Measurements from ENCODE around the gene CDKAL1.
"Not testable (repeated sequence)": the region's sequence is repeated elsewhere in the genome, so short reads cannot be mapped to it uniquely, and the experiment has no call there.

CDKAL1 gene

DNA sequence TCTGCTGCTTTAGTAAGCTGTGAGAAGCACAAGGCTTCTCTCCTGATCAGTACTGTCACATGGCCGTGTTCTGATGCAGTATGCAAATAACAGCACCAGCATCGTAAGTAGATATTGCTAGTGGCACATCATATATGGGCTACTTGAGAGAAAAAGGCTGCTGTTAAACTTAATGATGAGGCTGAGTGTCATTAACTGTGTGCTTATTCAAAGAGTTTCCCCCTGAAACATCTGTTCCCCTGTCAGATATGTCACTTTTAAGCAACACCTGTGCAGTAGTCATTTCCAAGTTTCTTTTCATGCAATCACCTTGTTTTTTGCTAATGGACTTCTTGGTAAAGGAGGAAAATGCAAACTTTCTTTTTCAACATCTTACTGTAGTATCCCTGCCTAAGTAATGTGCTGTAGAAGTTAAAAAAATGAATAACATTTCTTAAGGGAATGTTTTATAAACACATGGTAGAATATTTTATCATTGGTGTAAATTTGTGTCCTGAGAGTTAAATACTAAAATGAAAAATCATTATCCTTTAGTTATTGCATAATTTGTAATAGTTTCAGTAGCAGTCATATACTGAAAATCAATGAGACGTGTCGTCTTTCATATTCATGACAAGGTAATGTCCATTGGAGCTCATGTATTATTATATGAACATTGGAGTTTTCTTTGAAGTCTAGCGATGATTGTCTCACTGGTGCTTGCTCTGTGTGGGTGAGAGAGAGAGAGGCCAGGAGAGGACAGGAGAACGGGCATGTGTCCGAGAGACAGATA, 366.3 kb downstream of the CDKAL1 start:
- DNase-seq: no peak

DNA sequence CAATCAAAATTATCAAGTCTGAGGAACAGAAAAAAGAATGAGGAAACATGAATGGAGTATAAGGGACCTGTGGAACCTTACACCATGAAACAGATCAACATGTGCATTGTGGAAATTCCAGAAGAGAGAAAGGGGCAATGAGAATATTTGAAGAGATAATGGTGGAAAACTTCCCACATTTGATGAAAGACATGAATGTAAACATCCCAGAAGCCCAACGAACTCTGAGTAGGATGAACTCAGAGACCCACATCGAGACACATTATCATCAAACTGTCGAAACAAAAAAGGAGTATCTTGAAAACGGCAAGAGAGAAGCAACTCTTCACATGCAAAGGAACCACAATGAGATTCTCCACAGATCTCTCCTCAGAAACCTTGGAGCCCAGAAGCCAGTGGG, 371.1 kb downstream of the CDKAL1 start:
- no peak for DNase-seq

DNA sequence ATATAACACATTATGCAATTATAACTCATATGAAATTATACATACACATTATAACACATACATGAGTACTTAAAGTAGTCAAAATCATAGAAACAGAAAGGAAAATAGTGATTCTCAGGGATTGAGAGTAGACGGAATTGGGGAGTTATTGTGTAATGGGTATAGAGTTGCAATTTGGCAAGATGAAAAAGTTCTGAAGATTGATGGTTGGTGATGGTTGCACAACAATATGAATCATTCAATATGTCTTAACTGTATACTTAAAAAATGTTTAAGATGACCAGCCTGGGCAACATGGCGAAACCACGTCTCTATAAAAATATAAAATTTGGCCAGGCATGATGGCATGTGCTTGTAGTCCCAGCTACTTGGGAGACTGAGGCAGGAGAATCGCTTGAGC, 372.7 kb downstream of the CDKAL1 start:
- no peak for DNase-seq

DNA sequence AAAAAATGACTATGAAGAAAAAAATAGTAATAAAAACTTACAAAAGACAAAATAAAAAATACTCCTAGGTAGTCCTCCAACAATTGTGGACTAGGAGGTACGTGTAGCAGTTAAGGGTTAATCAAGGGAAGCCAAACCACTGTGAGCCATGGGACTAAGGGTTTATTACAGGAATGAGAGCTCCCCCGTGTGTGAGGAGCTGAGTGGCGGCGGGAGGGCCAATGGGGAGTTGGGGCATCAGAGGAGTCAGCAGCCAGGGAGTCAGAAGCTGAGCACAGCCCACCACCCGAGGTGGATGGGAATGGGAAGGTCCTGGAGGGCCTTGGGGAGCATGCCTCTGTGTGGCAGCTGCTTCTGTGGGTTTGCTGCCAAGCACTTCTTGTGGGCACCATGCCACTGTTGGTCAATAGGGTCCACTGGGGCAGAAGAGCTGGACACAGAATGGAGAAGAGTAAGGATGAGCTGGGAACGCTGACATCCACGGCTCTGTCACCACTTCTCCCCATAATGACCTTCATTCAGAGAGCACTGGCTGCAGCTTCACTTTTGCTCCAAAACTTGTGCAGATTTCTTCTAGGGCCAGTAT, 373.3 kb downstream of the CDKAL1 start:
- DNase-seq: no peak

DNA sequence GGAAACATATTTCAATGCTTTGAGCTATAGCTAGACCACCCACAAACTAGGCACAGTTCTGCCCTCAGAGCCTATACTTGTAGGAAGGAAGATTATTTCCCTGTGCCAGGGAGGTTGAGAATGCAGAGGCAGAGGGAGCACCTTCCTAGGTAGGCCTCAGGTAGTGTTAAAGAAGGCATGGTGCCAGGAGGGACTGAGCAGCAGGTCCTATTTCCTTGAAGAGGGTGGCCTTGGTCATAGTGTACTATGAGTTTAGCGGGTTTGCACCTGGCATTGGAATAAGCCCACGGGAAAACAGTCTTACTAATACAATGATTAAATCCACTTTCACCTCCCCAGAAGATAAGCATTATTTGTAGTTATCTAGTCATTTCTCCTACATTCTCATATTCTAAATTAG, 375.4 kb downstream of the CDKAL1 start:
- no peak for DNase-seq

DNA sequence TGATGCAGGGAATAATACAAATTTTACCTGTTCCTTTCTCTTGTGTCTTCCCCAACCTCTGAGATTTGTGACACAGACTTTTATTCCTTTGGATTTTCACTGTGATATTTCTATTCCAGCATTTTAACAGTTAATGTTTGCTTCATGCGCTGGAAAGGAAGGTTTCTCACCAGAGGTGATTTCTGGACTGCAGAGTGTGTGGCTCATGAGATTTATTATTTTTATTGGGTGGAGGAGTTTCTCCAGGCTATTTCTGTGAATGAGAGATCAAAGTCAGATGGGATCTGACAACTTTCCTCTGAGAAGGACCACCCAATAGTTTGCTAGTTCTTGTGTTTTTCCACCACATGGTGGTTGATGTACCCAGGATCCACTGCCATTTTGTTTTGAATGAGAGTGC, 377.5 kb downstream of the CDKAL1 start:
- no peak for DNase-seq

DNA sequence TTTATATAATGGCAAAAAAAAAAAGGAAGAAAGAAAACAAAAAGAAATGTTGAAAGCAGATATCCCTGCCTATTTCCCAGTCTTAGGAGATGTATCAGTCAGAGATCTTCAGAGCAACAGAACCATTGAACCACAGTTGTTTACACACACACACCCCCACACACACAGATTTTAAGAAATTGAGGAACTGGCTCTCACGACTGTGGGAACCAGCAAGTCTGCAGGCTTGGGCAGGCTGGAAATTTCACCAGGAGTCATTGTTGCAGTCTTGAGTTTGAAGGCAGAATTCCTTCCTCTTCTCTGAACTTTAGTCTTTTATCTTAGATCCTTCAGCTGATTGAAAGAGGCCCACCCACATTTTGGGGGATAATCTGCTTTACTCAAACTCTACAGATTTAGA, 380.9 kb downstream of the CDKAL1 start:
- no peak for DNase-seq

DNA sequence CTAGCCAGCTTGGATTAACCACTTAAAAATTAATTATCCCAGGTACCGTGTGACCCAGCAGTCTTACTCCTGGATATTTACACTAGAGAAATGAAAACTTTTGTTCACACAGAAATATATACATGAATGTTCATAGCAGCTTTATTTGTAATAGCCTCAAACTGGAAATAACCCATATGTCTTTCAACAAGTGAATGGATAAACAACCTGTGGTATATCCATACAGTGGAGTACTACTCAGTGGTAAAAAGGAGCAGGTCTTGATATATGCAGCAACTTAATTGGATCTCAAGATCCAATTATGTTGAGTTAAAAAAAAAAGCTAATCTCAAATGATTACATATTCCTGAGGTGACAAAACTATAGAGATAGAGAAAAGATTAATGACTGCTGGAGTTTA, 381.4 kb downstream of the CDKAL1 start:
- no peak for DNase-seq

DNA sequence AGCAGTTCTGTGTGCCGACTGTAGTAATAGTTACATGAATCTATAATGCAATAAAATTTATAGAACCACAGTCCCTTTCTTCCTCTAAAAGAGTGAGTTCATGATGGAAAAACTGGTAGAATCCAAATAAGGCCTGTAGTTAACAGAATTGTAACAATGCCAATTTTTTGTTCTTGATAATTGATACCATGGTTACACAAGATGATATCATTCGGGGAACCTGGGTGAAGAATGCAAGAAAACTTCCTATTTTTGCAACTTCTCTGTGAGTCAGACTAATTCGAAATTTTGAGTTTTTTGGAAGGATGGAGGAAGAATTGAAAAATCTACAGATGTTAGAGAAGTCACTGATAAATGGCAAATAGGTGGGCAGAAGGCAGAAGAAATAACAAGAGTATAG, 381.8 kb downstream of the CDKAL1 start:
- DNase-seq: no peak

DNA sequence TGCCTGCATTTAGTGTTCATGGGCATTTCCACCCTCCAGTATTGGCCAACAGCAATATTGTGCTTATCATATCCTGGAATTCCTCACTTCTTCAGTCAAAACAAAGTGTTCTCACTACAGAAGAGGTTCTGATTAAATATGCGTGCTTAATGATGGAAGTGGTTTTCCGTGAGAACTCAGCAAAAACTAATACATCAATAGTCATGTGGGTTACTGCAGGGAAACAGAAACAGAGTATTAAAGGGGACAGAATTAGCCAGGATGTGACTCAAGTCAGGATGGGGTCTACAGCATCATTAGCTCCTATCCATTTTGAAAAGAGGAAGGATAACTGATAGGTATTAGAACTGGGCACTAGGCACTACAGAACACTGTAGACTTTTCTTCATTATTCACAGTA, 384.6 kb downstream of the CDKAL1 start:
- no peak for DNase-seq

DNA sequence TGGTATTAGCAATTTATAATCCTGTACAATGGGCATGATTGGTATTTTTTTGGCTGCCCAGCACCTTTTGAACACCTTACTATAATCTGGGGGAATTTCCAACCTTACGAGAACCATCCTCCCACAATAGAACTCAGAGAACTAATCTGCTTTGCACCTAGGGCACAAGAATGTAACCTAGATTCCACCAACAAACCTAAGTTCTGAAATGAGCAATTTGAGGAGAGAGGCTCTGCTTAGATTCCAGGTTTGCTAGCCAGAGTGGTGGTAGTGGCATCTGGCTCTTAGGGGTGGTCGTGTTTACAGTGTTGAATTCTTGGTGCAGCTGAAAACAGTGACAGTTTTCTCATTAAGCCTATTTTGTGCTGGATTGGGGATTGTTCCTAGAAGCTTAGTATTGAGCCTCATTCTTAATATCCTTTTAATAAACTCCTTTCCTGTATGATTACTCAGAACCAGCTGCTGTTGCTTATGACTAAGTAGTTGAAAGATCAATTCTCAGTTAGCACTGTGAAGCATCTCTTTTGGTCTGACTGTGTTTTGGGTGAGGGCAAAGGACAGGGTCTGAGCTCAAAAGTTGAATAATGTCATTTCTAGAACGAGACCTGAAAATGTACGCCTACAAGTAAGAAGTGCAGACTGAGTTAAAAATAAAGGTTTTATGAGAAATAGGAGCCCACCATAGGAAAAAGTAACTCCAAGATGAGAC, 385.6 kb downstream of the CDKAL1 start:
- no peak for DNase-seq

DNA sequence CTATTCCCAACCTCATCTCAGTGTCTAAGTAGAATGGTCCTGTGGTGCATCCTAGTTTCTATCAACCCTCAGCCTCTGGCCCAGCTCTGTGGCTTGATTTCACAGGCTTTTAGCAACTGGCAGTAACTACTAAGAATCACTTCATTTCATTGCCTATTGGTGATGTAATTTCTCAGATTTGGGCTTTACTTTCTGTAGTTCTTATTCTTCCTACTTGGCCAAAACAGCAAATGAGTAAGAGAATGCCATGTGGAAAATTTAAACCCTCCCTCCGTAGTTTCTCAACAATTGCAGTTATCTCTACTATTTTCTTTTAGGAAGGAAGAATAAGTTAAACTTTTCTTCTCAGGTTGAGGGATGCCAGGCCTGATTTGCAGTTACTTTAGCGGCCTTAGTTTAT, 387.3 kb downstream of the CDKAL1 start:
- no peak for DNase-seq

DNA sequence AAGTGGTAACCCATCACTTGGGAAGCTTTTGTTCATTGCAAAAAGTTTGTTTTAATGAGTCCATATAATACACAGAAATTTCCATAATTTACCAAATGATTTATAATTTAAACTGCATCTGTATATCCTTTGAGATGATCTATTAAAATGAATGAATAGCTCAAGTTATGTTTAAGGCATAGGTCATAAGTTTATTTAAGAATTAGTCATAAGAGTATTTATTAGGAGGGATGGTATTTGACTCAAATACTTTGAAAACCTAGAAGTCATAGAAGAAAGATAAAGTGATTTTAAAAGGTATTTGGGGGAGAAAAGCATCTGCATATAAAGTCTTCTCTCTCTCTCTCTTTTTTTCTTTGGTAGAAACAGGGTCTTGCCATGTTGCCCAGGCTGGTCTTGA, 388.5 kb downstream of the CDKAL1 start:
- DNase-seq: no peak

DNA sequence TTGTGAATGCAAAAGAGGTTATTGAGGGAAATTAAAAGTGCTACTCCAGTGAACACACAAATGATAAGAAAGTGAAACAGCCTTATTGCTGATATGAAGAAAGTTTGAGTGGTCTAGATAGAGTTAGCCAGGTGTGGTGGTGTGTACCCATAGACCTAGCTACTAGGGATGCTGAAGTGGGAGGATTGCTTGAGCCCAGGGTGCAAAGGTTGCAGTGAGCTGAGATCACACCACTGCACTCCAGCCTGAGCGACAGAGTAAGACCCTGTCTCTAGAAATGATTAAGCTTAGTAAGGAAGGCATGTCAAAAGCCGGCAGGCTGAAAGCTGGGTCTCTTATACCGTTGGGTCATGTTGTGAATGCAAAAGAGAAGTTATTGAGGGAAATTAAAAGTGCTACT, 389.8 kb downstream of the CDKAL1 start:
- not testable (repeated sequence) for DNase-seq

DNA sequence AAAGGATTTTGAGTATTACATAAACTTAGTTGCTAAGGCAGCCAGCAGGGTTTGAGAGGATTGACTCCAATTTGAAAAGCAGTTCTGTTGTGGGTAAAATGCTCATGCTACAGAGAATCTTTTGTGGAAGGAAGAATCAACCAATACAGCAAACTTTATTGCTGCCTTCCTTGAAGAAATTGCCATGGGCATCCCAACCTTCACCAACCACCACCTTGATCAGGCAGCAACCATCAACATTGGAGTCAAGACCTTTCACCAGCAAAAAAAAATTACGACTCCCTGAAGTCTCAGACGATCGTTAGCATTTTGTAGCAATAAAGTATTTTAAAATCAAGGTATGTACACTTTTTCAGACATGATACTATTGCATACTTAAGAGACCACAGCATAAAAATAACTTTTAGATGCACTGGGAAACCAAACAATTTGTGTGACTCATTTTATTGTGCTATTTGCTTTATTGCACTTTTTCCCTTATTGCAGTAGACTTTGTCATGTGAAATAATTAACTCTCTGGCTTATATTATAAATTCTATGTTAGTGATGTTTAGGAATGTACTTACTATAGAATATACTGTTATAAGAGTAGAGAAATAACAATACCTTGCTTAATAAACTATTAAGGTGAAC, 390.8 kb downstream of the CDKAL1 start:
- no peak for DNase-seq

DNA sequence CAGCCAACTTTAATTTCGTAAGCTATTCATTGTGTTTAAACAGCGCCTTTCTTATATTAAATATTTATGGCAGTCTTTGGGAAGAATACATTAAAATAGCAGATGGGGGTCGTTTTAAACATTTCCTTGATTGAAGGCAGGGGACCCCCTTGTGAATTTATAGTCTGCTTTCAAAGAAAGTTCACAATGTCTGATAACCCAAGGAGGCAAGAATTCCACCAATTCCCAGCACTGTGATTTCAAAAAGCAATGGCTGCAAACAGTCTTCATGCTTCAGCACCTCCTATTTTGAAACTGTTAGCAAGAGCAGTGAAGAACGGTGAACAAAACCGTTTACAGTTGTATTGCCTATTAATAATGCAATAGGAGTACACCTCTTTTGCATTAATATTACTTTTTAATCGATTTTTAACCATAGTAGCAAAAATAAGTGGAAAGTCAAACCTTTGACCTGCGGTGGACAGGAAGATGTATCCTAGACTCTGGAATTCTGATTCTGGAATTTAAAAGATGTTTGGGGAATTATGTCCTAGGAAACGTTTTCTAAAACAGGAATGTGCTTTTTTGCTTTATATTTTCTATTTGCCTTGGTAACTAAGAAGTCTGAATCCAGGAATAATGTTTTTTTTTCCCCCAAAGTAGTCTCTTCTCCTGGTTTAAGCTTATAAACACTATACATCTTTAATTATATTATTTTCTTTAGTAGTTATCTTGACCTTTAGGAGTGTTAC, 393.0 kb downstream of the CDKAL1 start:
- no peak for DNase-seq

DNA sequence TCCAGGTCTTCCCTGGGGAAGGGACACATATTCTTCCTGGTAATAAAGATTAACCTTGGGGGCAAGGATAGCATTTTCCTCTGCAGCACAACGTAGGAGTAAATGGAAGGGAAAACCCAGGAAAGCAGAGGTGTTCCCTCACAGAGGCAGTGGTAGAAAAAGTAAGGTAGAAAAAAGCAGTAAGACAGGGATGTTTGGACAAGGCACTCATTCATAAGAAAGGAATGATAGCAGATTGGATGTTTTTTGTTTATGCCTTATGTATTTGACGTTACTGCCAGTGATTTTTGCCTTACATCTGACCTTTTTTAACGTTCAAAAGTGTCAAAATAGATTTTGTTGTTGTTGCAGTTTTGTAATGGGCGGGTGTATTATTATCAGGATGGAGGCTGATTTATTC, 395.0 kb downstream of the CDKAL1 start:
- no peak for DNase-seq

DNA sequence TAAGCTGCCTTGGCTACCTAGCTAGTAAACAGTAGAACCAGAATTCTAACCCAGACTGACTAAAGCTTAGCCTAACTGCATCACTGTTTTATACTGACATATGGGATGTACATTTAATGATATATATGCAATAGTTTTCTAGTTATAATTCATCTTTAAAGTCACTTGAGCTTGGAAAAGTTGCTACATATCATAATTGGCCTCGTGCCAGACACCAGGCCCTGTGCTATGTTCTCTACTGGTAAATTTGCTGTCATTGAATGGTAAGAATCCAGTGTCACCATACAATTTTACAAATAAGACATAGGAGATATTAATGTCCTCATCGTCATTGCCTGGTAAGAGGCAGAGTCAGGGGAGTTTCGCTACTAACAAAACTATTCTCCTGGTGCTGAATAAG, 396.8 kb downstream of the CDKAL1 start:
- no peak for DNase-seq

DNA sequence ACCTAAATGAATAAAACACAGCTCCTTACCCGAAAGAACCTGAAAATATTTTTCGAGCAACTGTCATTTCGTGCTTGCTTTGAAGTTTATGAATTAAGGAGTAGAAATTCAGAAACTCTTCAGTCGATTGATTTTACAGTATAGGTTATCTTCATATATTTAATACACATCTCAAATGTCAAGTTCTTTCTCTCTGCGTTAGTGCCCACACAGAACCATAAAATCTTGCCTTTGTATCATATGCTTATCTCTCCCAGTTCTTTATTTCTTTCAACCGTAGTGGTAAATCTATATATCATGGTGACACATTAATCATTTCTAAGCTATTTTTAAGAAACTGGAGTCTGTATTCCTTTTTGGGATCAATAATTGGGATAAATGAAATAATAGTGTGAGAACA, 397.5 kb downstream of the CDKAL1 start:
- no peak for DNase-seq

DNA sequence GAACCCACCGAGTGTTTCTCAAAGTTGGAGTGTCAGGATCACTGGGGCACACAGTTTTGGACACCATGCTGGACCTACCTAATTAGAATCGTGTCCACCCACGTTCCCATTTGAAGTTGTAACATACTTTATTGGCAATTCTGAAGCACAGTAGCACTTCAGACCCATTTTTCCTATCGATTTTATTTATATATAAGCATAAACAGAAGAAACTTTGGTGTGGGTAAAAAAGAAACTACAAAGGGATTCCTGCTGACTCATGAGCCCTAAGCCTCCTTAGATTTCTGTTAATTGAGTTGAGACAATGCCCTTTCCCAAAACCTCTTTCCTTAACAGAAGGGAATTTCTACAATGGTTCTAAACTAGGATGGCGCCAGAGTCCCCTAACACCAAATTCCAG, 398.0 kb downstream of the CDKAL1 start:
- DNase-seq: no peak

DNA sequence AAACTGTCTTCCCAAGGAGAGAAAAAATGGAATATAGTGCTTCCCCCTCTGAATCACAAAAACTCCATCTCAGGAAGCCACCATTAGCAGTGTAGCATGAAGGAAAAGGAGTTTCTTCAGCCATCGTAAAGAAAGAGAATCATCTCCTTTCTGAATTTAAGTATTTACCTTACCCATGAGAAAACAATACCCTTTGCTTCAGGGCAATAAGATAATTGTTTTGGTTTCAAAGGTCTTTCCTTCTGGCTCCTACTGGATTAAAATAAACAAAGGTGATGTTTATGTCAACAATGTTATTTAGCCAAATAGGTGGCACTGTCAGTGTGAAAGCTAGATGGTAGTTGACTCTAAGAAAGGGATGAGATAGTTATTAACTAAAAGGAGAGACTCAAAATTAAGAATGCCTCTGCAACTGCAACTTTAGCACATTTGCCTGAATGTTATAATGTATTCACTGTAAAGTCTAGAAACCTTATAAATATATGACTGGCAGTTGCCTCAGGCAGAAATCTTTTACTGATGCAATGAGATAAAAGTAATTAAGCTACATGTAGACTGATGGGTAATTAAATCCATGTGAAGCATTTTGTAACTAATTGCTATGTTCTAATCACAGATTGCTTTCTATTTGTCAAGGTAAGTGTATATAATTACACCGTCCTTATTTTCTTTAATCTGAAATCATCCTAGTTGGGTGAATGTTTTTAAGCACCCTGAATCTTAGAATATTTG, 399.0 kb downstream of the CDKAL1 start:
- no peak for DNase-seq

DNA sequence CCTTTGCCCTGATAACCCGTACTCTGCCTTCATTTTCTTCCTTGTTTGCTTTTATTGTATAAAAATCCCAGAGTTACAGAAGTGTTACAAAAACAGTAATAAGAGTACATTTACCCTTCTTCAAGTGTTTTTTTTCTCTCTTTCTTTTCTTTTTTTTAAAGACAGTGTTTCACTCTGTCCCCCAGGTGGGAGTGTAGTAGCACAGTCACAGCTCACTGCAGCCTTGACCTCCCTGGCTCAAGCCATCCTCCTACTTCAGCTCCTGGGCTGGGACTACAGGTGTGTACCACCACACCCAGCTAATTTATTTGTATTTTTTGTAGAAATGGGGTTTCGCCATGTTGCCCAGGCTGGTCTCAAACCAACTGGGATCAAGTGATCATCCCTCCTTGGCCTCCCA, 402.7 kb downstream of the CDKAL1 start:
- no peak for DNase-seq
